Measurements from ENCODE around the gene CCDC24. TPM values are rescaled to one million over a fixed set of nuclear protein-coding genes. Genes with fewer than 3 reads are reported as not detected.

CCDC24 gene
- total and polyA plus RNA-seq, 9 of the 15 experiments (the other 6 are each of a cell fraction or from before 2014, with no cell fraction given): 0.31 to 4.5 (median 1.5) TPM

DNA sequence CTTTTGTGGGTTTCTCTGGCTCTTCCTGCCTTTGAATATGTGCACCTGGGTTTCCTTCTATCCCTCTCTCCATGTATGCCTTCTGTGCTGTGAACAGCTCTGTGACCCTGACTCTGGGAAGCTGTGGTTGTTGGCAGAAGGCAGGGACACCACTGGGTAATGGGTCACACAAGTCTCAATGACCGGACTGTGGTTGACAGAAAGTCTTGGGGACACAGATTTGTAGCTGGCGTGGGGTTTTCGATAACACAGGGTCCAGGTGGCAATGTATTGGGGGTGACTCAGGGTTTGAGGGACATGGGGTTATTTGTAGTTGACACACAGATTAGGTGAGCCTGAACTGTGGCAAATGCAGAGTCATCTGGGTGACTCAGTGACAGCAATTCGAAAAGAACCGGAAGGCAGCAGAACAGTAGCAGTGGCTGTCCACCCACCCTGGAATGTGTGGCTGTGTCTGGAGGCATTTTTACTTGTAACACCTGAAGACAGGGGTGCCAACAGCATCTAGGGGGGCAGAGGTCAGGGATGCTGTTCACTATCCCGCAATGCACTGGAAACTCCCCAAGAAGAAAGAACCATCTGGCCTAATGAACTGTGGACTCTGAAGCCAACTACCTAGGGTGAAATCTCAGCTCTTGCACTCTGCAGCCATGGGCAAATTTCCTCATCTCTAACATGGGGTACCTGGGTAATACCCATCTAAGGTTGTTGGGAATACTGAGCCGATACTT, 52.8 kb downstream of the CCDC24 start (continued):
- TF ChIP-seq GTF3C2 (IDR thresholded peaks at IDR 0.05; ENCODE audit: borderline replicate concordance, extremely low read depth, insufficient read length): no peak
- TF ChIP-seq, protein P1, sequence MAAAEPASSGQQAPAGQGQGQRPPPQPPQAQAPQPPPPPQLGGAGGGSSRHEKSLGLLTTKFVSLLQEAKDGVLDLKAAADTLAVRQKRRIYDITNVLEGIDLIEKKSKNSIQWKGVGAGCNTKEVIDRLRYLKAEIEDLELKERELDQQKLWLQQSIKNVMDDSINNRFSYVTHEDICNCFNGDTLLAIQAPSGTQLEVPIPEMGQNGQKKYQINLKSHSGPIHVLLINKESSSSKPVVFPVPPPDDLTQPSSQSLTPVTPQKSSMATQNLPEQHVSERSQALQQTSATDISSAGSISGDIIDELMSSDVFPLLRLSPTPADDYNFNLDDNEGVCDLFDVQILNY (CRISPR knock-in tag; IDR thresholded peaks at IDR 0.05): no peak
- TF ChIP-seq, protein P2, sequence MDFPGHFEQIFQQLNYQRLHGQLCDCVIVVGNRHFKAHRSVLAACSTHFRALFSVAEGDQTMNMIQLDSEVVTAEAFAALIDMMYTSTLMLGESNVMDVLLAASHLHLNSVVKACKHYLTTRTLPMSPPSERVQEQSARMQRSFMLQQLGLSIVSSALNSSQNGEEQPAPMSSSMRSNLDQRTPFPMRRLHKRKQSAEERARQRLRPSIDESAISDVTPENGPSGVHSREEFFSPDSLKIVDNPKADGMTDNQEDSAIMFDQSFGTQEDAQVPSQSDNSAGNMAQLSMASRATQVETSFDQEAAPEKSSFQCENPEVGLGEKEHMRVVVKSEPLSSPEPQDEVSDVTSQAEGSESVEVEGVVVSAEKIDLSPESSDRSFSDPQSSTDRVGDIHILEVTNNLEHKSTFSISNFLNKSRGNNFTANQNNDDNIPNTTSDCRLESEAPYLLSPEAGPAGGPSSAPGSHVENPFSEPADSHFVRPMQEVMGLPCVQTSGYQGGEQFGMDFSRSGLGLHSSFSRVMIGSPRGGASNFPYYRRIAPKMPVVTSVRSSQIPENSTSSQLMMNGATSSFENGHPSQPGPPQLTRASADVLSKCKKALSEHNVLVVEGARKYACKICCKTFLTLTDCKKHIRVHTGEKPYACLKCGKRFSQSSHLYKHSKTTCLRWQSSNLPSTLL (IDR thresholded peaks at IDR 0.05): no peak
- TF ChIP-seq MXD1 (CRISPR knock-in tag; IDR thresholded peaks at IDR 0.05; ENCODE audit: borderline replicate concordance, poor library complexity, severe bottlenecking): no peak
- no peak for TF ChIP-seq E2F6 (IDR thresholded peaks at IDR 0.05; ENCODE audit: borderline replicate concordance in 1 of 2, extremely low read depth in 1 of 2, insufficient read depth in 1 of 2, insufficient read length in 1 of 2, low read depth in 1 of 2, low read length in 1 of 2, poor library complexity in 1 of 2, severe bottlenecking in 1 of 2)
- TF ChIP-seq, protein P3, sequence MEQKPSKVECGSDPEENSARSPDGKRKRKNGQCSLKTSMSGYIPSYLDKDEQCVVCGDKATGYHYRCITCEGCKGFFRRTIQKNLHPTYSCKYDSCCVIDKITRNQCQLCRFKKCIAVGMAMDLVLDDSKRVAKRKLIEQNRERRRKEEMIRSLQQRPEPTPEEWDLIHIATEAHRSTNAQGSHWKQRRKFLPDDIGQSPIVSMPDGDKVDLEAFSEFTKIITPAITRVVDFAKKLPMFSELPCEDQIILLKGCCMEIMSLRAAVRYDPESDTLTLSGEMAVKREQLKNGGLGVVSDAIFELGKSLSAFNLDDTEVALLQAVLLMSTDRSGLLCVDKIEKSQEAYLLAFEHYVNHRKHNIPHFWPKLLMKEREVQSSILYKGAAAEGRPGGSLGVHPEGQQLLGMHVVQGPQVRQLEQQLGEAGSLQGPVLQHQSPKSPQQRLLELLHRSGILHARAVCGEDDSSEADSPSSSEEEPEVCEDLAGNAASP (IDR thresholded peaks at IDR 0.05): no peak
- no peak for TF ChIP-seq ZNF12 (CRISPR knock-in tag; IDR thresholded peaks at IDR 0.05)
- TF ChIP-seq MEF2A (IDR thresholded peaks at IDR 0.05; ENCODE audit: control insufficient read depth, low read depth, low read length): no peak
- TF ChIP-seq ZZZ3 (IDR thresholded peaks at IDR 0.05): no peak
- no peak; the same call in 1 of the 2 replicates for TF ChIP-seq BCOR (IDR thresholded peaks at IDR 0.05)
- no peak for TF ChIP-seq PURB (CRISPR knock-in tag; IDR thresholded peaks at IDR 0.05; ENCODE audit: low read depth)
- TF ChIP-seq GTF2F1 (IDR thresholded peaks at IDR 0.05; ENCODE audit: low read depth, low read length): no peak
- TF ChIP-seq PHF8 (IDR thresholded peaks at IDR 0.05; ENCODE audit: borderline replicate concordance, low read length): no peak
- TF ChIP-seq MAX (CRISPR knock-in tag; IDR thresholded peaks at IDR 0.05): no peak
- TF ChIP-seq RB1 (IDR thresholded peaks at IDR 0.05; ENCODE audit: low read depth): no peak
- TF ChIP-seq ZNF354B (CRISPR knock-in tag; IDR thresholded peaks at IDR 0.05): no peak
- no peak for TF ChIP-seq ZNF146 (CRISPR knock-in tag; IDR thresholded peaks at IDR 0.05; ENCODE audit: unreplicated experiment)
